NCI-H748 treated with DMSO at 0.1 percent for 48 hours (cell line): Measurements from ENCODE around the gene ATRN.
"Not testable (repeated sequence)": the region's sequence is repeated elsewhere in the genome, so short reads cannot be mapped to it uniquely, and the experiment has no call there.

Experiments used
- DNase-seq: peaks from one replicate; lab custom pipeline; 2025; lab: John Stamatoyannopoulos, UW

The ATRN gene

DNA sequence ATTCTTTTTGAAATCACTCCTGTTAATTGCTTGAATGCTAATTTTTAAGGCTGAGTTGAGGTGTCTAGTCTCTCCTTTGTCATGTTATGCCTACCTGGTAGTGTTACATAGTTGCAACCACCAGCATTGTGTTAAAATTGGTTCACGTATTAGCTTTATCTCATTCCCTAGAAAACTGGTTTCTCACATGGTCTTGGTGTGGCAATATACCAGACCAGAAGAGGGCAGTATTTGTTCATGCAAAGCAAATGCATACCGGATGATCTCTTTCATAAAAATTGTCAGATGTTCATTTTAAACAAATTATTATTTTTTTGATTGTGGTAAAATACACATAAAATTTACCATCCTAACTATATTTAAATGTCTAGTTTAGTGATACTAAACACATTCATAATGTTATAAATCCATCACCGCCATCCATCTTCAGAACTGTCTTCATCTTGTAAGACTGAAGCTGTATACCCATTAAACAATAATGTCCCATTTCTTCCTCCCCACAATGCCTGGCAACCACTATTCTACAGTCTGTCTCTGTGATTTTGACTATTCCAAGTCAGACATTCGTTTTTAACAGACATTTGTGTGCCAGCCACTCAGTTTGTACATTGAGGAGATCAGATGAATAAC lies 92.8 kb downstream of the ATRN start:
- DNase-seq: peak; percentile 48

DNA sequence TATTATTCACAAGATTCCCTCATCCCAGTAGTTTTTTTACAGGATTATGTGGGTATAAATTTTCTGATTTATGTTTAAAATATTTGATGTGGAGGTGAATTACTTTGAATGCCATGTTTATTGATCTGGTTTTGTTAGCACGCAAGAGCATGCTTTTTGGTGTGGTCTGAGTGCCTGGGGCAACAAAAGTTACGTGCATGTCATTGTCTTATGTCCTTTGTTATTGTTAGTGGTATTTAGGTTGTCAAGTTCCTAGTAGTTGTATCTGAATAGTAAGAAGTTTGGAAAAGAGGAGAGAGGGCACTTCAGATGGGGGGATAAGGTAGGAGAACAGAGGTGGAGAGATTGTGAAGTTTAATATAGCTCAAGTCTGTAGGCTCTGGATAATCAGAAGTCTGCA lies 95.0 kb downstream of the ATRN start:
- no peak for DNase-seq

DNA sequence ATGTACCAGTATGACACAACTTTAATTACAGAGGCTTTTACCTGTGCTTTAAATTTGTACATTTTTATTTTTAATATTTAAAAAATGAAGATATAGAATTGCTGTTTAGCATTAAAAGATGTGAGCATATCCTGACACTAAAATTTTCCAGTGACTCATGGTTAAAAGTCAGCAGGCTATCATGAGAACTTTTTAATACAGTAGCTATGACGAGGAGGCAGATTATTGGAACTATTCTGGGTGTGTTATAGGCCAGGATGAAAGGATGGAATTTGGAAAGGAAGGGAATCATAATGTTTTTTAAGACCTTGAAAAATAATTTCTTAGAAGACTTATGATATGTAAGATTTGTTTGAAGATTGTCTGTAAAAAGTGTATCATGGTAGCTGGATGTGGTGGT lies 101.3 kb downstream of the ATRN start:
- DNase-seq: no peak

DNA sequence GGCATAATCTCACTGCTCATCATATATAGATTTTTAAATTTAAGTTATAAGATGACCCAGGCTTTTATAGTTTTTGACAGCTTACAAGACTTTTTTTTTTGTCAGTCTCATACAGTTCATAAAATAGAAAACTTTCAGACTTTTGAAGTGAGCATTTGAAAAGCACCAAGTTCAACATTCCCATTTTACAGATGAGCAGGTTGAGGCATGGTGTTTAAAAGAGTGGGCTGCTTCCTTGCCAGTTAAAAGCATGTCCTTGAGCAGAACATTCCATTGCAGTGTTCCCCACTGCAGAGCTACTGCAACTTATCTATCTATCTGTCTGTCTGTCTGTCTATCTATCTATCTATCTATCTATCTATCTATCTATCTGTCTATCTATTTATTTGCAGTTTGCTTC lies 105.5 kb downstream of the ATRN start:
- no peak for DNase-seq

DNA sequence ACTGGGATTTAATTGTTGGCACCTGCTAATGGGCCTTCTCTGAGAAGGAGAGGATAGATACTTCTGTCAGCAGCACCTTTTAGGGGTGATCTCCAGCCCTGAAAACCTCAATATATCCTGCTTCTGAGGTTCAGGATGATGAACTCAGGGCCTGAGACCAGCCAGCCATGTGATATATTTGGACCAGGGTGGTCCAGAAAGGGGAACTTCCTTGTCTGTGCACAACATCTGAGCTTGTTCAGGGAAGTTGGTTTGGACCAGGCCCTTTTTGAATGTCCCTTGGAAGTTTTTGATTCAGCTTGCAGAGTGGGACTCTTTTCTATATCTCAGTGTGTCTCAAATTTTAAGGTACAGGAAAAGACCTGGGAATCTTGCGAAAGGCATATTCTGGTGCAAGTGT lies 106.5 kb downstream of the ATRN start:
- no peak for DNase-seq

DNA sequence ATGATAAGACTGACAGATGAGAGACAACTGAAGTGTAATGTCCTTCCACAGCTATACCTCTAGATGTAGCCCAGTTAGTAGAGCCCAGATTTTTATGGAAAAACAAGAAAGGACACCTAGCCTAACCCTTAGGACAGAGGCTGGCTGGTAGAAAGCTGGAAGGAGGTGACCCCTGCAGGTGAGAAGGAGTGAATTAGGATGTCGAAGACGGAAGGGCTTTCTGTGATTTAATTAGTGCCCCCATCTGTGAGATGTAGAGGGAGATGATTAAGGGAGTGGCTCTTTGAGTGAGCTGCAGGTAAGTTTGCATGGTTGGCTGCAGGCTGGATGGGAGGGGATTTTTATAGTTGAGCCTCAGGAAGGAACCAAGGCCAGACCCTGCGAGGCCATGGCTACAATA lies 109.6 kb downstream of the ATRN start:
- DNase-seq: no peak

DNA sequence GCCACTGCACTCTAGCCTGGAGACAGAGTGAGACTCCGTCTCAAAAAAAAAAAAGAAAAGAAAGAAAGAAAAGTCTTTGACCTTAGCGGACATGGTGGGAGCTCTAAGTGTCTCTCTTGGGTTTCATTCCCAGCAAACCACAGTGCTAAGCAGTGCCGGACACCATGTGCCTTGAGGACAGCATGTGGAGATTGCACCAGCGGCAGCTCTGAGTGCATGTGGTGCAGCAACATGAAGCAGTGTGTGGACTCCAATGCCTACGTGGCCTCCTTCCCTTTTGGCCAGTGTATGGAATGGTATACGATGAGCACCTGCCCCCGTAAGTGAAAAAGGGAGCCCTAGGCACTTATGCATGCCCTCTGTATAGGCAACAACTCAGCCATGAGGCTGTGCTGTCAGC lies 112.9 kb downstream of the ATRN start:
- DNase-seq: no peak

DNA sequence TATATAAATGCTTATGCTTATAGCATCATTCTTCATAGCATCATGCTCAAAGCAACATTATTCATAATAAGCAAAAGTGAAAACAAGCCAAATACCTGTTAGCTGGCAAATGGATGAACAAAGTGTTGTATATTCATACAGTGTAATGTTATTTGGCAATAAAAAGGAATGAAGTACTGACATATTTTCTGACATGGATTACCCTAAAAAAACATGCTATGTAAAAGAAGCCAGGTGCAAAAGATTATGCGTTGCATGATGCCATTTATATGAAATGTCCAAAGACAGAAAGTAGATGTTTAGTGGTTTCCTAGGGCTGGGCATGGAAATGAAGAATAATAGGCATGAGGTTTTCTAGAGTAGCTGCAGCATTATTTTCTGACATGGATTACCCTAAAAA lies 115.3 kb downstream of the ATRN start:
- DNase-seq: no peak

DNA sequence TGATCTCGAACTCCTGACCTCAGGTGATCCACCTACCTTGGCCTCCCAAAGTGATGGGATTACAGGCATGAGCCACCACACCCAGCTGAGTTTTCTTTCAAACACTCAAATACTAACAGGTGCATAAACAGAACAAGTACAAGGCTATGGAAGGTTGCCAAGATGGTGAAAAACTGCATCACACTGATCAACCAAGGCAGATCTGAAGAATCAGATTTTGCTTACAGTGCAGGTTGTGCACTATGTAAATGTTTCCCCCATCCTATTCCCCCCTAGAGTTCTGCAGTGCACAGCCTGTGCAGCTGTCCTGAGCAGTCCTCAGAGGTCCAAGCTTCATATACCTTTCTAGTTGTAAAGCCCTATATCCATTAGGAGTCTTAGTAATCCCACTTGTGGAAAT lies 119.3 kb downstream of the ATRN start:
- no peak for DNase-seq

DNA sequence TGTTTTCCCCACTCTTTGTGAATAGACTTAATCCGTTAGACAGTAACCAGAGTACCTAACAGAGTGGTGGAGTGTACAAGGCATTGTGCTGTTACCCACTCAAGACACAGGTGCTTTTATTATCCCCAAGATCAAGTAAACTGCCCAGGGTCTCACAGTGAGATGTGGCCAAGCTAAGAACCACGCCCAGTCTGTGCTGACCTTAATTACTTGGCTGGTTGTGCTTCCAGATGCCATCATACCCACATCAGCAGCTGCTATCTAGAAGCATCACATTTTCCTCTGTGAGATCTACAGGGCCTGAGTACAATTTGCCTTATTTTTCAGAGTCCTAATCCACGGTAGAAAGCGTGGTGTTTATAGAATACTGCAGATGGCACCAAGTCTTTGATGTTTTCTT lies 122.1 kb downstream of the ATRN start:
- DNase-seq: no peak

DNA sequence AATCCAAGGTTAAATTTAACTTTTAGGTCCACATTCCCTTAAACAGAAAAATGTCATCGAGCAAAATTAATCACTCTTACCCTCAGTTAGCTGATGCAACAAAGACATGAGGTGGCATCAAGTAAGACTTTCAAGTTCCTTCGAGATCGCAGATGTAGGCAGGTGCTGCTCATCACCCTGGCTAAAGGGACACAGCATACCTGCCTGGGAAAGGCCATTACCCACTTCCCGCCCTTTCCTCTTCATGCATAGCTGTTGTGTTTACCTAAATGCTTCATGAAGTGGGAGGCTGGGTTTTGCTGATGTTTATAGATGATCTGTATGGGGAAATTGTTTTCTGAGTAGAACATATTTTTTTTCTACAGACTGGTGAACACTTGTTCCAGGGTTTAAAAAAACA lies 124.7 kb downstream of the ATRN start:
- no peak for DNase-seq

DNA sequence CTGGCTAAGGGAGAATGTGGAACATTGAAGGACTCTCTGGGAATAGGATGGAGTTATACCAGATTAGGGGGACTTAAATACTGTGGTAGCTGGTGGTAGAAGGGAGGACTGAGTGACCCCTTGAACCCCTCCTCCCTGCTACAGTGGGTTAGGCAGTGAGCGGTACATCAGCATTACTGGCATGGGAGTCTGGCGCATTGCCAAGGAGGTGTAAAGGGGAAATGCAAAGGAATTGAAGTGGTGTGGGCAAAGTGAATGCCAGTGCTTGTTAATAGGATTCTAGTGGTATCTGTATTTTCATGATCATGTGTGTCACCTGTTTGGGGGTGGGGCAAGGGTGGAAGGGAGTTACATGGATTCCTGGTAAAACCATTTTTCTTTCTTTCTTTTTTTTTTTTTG lies 132.3 kb downstream of the ATRN start:
- DNase-seq: no peak

DNA sequence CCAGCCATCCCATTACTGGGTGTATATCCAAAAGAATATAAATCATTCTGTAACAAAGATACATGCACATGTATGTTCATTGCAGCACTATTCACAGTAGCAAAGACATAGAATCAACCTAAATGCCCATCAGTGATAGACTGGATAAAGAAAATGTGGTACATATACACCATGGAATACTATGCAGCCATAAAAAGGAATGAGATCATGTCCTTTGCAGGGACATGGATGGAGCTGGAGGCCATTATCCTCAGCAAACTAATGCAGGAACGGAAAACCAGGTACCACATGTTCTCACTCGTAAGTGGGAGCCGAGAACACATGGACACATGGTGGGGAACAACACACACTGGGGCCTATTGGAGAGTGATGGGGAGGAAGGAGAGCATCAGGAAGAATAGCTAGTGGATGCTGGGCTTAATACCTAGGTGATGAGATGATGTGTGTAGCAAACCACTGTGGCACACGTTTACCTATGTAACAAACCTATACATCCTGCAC lies 134.6 kb downstream of the ATRN start:
- not testable (repeated sequence) for DNase-seq

DNA sequence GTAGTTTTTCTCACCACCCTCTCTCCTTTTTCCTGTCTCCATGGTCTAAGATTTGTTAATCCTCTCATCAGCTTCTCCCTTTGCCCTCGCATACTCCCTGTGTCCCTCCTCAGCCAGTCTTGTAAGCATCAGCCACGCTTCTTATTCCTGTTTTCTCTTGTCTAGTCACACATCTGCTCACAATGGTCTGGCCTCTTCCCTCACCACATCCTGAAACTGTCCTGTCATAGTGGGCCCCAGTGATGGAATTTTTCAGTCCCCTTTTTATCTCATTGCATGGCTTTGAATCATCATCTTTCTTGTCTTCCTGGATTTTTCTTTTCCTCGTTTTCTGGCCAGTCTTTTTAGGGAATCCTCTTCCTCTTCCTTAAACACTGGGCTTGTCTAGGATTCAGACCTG lies 135.2 kb downstream of the ATRN start:
- DNase-seq: no peak

DNA sequence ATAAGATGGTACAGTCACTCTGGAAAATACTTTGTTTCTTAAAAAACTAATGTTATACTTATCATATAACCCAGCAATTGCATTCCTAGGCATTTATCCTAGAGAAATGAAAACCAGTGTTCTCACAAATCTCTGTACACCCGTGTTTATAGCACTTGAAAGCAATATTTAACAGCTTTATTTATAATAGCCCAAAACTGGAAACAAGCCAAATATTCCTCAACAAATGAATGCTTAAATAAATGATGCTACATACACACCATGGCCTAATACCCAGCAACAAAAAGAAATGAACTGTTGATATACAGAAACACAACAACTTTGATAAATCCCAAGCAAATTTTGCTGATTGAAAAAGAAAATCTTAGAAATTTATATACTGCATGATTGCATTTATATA lies 141.1 kb downstream of the ATRN start:
- DNase-seq: no peak

DNA sequence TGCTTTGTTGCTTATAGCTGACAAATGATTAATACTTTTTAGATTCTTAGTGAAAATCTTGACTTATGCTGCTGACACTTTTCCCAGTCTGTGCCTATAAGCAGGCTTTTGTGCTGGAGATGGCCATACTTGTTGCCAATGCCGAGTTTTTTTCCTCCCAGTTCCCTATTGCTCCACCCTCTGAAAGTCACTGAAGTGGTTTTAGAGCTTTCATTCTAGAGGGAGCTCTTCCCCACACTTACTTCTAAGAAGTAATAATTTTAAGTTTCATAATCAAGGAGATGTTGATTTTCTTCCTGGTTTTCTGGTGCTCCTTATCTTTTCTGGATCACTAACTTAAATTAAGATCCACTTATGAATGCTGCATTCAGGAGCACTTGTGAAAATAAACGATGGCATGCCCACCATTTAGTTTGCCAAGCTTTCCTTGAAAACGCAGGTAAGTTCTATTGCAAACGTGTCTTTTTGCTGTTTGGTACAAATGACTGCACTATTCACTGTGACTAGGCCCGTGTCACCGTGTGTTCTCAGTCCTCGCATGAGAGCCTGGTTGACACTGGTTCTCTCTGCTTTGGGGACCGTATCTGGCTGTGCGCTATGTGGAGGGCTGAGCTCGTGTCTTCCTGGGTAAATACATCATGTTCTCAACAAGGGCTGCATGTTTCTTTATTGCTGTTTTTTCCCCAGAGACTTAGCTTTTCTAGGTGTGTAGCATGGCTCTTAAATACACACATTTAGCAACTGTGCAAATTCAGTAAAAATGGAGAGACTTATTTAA lies 142.2 kb downstream of the ATRN start:
- DNase-seq: no peak

DNA sequence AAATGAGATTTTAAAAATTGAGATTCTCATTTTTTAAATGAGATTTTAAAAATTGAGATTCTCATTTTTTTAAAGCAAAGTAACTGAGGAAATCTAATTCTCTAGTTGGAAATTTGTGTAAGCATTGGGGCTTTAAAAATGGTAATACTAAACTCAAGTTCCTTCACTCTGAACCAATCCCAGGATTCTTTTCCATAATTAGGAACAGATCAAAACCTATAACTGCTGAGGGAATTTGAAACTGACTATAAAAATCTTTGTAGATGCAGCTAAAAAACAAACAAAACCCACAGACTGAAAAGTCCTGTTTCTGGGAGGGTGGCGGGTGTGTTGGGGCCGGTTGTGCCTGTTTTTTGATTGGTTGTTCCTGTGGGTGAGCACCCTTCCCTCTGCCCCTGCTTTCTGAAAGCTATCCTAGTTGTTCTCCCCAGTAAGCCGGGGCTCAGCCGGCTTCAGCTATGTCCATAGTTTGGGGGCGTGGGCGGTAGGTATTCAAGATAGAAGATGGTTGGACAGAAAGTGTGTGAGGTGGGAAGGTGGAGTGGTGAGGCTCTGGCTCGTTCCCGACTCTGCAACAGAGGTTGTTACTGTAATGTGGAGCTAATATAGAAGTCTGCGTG lies 143.1 kb downstream of the ATRN start:
- DNase-seq: no peak

DNA sequence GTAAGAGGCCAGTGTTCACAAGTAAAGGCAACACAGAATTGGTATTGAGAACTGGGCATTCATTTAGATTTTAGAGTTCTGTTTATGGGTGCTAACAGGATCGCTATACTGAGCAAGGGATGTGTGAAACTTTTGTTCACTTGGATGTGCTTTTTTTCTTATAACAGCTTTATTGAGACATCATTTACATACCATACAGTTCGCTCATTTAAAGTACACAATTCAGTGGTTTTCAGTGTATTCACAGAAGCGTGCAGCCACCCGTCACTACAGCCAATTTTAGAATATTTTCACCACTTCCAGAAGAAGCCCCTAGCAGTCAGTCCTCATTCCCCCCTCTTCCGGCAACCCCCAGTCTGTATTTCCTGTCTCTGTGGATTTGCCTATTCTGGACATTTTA lies 143.6 kb downstream of the ATRN start:
- DNase-seq: no peak

DNA sequence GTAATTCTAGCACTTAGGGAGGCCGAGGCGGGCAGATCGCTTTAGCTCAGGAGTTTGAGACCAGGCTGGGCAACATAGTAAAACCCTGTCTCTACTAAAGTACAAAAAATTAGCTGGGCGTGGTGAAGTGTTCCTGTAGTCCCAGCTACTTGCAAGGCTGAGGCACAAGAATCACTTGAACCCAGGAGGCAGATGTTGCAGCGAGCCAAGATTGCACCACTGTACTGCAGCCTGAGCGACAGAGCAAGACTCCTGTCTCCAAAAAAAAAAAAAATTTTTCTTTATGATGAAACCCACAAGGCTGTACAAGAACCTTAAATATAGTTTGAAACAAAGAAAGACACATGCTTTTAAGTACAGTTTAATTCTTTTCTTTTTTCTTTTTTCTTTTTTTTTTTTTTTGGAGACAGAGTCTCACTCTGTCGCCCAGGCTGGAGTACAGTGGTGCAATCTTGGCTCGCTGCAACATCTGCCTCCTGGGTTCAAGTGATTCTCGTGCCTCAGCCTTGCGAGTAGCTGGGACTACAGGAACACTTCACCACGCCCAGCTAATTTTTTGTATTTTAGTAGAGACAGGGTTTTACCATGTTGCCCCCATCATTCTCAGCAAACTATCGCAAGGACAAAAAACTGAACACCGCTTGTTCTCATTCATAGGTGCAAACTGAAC lies 144.5 kb downstream of the ATRN start:
- not testable (repeated sequence) for DNase-seq

DNA sequence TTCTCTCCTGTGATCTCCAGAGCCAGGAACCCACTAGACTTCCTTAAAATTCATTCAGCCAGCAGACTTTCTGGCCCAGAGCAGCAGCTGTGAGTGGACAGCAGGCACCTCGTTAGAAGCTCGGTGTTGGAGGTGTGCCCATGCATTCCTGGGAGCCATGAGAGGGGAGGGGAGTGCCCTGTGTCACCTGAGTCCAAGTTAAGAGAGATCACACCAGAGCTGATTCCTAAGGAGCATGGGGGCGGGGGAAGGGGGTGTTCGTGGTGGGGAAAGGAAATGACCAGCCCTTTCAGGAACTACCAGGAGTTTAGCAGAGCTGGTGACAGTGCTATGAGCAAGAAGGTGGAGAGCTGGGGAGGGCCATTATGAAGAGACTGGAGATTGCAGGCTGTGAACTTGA lies 145.4 kb downstream of the ATRN start:
- DNase-seq: no peak

DNA sequence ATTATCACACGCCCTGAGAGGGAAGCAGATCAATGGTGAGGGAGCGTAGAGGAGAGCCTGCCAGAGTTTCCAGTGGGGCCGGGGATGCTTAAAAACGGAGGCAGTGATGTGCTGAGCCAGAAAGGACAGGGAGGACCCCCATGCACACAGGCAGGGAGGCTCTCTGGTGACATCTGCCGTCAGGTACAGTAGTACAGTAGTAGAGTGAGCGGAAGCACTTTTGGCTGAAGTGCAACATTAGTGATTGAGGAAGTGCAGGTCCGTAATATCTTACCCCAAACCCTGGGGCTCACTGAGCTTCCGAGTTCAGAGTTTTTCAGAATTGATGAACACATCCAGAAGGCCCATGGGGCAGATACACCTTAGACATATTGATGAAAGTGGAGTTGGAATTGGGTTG lies 150.3 kb downstream of the ATRN start:
- no peak for DNase-seq

DNA sequence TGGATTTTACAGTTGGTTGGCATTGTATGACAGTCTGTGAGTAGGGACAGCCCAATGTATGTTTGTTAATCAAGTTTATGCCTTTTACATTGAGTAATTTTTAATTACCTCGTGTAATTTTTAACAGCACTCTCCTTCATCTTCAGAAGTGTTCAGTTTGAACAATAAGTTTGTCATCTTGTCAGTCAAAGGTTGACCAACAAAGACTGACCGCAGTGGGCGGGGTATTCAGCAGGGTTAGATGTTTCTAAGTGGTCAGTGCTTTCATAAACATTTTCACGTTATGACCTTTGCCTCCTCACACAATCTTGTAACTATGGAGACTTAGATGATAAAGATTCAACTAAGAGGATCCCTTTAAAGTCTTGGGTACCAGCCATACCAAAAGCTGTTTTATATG lies 151.6 kb downstream of the ATRN start:
- DNase-seq: no peak

DNA sequence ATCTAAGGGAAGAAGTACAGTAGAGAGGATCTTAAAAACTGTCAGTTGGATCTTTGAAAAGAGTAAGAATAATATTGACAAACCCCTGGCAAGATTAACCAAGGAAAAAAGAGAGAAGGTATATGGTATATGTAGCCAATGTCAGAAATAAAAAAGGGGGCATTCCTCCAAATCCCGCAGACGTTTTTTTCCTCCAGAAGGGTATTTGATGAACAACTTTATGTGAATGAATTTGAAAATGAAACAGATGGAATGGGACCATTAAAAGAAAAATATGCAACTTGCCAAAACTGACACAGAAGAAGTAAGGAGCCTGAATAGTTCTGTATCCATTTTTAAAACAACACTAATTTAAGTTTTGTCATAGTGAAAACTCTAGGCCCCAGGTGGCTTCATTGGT lies 156.7 kb downstream of the ATRN start:
- no peak for DNase-seq
